Activated CD4-positive, alpha-beta T cell treated with anti-CD3 and anti-CD28 coated beads for 4 hours (primary cell): ENCODE results near the gene CCL18.
"Not testable (repeated sequence)": the region's sequence is repeated elsewhere in the genome, so short reads cannot be mapped to it uniquely, and the experiment has no call there.

Experiments
- DNase-seq, 2 donors: peaks; one replicate each; pipeline ENCODE4 v3.0.0-alpha.2; 2020

The CCL18 gene, protein sequence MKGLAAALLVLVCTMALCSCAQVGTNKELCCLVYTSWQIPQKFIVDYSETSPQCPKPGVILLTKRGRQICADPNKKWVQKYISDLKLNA

GRCh38 chr17:36063786-36064541, at the start of gene CCL18:
Gene CCL18 (plus strand): TSS chr17:36064272. CDS start chr17:36064343, 71 bp downstream.
- no peak for DNase-seq

- no peak for DNase-seq
These were observed 49.1 kb upstream of the CCL18 start for GRCh38 chr17:36014946-36015345.

DNA sequence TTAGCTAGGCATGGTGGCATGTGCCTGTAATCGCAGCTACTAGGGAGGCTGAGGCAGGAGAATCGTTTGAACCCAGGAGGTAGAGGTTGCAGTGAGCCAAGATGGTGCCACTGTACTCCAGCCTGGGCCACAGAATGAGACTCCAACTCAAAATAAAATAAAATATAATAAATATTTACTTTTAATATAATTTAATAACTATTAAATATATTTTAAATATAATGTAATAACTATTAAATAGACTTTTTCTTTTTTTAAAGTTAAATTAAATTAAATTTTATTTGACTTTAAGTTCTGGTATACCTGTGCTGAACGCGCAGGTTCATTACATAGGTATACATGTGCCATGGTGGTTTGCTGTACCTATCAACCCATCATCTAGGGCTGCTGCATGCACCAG, 48.2 kb upstream of the CCL18 start:
- DNase-seq, result not testable (repeated sequence)

DNA sequence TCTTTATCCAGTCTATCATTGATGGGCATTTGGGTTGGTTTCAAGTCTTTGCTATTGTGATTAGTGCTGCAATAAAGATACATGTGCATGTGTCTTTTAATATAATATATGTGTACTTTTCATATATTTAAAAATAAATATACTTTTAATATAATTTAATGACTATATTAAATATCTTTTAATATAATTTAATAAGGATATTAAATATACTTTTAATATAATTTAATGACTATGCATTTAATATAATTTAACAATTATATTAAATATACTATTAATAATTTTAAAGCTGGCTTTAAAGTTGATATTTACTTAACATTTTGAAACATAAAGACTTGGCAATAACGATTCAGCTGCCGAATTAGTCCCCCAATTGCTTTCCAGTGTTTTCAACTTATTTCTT, 47.5 kb upstream of the CCL18 start:
- DNase-seq, result no peak

- DNase-seq, result no peak
These were observed 46.3 kb upstream of the CCL18 start, which contains the start of gene CCL23 for GRCh38 chr17:36017799-36018198. Gene CCL23 (minus strand): TSS chr17:36017972. CDS start chr17:36017897, 75 bp downstream.

DNA sequence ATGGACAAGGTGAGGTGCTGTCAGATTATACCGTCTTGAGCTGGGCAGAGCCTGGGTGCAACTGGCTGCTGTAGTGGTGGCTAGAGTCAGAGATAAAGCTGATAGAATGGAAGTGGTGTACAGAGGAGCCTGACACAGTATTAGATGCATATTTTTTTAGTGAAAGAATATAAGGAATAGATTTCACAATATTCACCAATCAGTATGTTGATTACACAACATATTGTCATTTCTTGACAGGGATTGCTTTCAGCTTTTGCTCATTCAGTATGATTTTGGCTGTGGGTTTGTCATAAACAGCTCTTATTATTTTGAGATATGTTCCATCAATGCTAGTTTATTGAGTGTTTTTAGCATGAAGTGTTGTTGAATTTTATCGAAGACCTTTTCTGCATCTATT, 44.6 kb upstream of the CCL18 start:
- DNase-seq, result no peak

DNA sequence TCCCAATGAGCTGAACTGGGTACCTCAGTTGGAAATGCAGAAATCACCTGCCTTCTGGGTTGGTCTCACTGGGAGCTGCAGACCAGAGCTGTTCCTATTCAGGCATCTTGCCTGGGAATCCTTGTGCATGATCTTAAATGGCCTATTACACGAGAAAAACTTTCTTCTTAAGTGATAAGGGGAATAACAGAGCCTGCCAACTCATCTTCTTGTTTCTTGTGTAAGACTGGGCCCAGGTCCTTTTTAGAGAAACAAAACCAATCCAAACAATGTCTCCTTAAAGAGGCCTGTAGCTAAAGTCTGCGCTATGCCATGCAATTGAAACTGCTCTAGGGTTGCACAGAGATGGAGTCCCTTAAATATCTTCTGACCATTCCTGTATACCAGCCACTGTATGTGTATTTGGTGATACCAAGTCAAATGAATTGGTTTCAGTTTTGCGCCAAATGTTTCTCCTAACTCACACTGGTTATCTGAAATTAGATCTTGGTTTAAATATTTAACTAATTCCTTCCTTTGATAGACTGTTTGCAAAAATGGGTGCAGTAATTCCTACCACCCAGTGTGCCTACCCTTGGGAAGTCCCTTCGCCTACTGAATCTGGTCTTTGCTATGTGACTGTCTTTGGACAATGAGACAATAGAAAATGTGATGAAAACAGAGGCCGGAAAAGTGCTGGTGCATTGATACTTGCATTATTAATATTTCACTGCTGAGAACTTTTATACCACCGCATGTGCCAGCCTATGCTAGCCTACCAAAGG, 39.8 kb upstream of the CCL18 start:
- DNase-seq, result no peak

GRCh38 chr17:36027761-36028160, 36.3 kb upstream of the CCL18 start:
- no peak for DNase-seq

- no peak for DNase-seq
These were observed 33.1 kb upstream of the CCL18 start for GRCh38 chr17:36030956-36031355.

- DNase-seq, result no peak
These were observed 29.9 kb upstream of the CCL18 start for GRCh38 chr17:36034127-36034526.

DNA sequence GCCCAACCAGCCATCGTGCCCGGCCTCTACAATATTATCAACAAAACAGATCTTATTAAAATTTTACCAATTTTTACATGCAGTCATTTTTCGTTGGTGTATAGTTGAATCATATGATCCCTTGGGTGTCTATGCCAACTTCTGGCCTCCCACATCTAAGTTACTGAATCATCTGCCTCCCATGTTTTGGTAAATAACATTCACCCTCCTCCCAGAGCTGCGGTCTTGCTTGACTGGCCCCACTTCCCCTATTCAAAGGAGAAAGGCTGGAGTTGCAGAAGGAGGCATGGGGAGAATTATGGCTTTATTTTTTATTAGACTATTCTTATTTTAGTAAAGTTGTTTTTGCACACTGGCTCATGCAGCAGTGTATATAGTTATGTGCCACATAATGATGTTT, 27.8 kb upstream of the CCL18 start:
- DNase-seq, result no peak

- no peak for DNase-seq
These were observed 16.0 kb upstream of the CCL18 start for GRCh38 chr17:36048066-36048465.

GRCh38 chr17:36049643-36050042, 14.4 kb upstream of the CCL18 start:
- DNase-seq, result no peak

GRCh38 chr17:36055171-36055570, 8.9 kb upstream of the CCL18 start:
- no peak for DNase-seq

GRCh38 chr17:36055921-36056520, 8.1 kb upstream of the CCL18 start:
- no peak for DNase-seq

- DNase-seq, result no peak
These were observed 6.2 kb upstream of the CCL18 start for GRCh38 chr17:36057911-36058310.

GRCh38 chr17:36059406-36059805, 4.7 kb upstream of the CCL18 start:
- DNase-seq, result no peak

- DNase-seq, result no peak
These were observed 3.3 kb upstream of the CCL18 start for GRCh38 chr17:36060816-36061215.

DNA sequence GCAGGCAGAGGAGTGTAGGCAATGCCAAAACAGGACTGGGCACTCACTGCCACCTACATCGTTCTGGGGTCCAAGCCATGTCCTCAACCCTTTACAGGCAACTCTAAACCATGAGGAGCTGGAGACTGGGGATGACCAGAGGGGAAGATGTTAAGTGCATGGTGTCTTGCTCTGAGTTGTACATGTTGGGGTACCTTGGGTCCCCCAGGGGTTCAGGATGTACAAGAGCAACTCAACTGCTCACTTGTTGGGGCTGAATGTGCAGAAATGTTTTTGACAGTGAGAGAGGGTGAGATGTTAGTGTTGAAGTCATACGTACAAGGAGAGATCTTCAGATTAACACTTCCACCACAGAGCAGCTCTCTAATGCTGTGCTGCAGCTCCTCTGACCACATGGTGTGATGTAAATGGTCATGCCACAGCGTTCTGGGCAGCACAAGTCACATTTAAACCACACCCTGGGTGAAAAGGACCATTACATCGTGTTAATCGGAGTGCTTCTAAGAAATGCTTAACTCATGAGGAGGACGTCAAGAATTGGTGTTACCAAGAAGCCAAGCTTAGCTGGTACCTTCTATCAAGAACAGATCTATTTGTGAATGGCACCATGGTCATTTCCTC, 2.4 kb downstream of the CCL18 start:
- DNase-seq, result no peak

DNA sequence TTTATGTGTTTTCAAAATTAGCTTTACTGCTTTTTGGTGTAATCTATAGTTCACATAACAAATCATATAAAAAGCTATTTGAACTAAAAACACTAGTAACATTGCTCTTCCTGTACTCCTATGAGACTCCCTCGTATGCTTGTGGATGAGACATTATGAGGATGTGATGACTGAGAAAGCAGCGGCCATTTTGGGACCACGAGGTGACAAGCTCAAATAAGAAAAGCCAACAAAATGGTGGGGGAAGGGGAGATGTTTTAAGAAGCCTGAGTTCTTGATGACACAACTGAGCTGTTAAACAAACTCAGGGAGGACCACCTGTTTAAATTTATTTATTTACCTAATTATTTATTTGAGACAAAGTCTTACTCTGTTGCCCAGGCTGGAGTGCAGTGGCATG, 4.5 kb downstream of the CCL18 start:
- DNase-seq, result no peak

DNA sequence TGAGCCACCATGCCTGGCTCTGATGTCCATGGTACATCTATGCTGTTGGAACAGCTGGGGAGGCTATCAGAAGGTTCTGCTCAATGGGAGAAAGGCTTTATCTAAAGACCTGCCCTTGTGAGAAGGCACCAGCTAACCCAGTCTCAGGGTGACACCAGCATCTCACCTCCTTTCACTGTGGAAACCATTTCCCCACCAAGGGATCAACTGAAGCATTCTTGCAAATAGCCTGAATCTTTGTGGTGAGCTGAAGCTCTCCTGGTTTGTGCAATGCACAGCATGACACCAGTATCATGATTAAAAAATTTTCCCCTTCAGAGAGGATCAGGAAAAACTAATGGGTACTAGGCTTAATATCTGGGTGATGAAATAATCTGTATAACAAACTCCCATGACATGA, 5.1 kb downstream of the CCL18 start:
- DNase-seq, result no peak

- no peak for DNase-seq
These were observed 6.4 kb downstream of the CCL18 start for GRCh38 chr17:36070427-36070826.

DNA sequence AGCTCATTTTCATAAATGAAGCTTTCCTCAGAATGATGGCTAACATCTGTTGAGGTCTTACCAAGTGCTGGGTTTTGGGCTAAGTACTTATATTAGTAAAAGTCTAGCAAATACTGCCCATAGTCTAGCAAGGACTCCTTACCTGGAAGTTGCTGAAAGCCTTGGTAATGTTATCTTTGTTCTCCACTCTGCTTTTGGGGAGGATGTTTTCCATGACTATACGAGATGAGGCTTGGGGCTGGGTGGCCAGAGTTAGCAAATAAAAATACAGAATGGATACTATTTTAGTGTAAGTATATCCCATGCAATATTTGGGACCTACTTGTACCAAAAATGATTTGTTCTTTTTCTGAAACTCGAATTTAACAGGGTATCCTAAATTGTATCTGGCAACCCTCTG, 7.7 kb downstream of the CCL18 start:
- no peak for DNase-seq
